Progenitor cell of endocrine pancreas (in vitro differentiated cells): ENCODE results near the gene PRKCE. TPM values are rescaled to one million over a fixed set of nuclear protein-coding genes. Genes with fewer than 3 reads are reported as not detected.

Experiments used
- DNase-seq: peaks from one replicate; pipeline ENCODE4 v3.0.0; 2021; ENCODE audit warnings: low spot score; ENCODE audit not compliant: unreplicated experiment
- H3K27ac Mint-ChIP-seq: 2 replicates; pipeline ENCODE4 v1.8.0; 2021; ENCODE audit warnings: mild to moderate bottlenecking, moderate library complexity, mixed read lengths
- H3K27me3 Mint-ChIP-seq: 2 replicates; pipeline ENCODE4 v1.8.0; 2021; ENCODE audit warnings: mixed read lengths
- H3K36me3 Mint-ChIP-seq: 2 replicates; pipeline ENCODE4 v1.8.0; 2022; ENCODE audit warnings: mixed read lengths; ENCODE audit not compliant: insufficient read depth
- H3K4me1 Mint-ChIP-seq: 2 replicates; pipeline ENCODE4 v1.8.0; 2021; ENCODE audit warnings: low read depth, mixed read lengths
- H3K4me3 Mint-ChIP-seq: 2 replicates; pipeline ENCODE4 v1.8.0; 2021; ENCODE audit warnings: low read depth, mild to moderate bottlenecking, moderate library complexity, mixed read lengths
- H3K9me3 Mint-ChIP-seq: 2 replicates; pipeline ENCODE4 v1.8.0; 2021; ENCODE audit warnings: low read depth, mixed read lengths
- total RNA-seq: library from RNA; stranded (reverse); gene quantifications from 2 replicates; pipeline ENCODE4 v1.2.1, GENCODE V29; 2021
- TF ChIP-seq, protein P1 (sequence below): fragments of 200-600 bp; sonication (generic); IDR thresholded peaks from one replicate; pipeline ENCODE4 v1.5.0; 2021; ENCODE audit warnings: antibody characterized with exemption, mild to moderate bottlenecking; ENCODE audit not compliant: unreplicated experiment

Gene PRKCE
- total RNA-seq, 1 donor from 2014 or later = 4.2 TPM

DNA sequence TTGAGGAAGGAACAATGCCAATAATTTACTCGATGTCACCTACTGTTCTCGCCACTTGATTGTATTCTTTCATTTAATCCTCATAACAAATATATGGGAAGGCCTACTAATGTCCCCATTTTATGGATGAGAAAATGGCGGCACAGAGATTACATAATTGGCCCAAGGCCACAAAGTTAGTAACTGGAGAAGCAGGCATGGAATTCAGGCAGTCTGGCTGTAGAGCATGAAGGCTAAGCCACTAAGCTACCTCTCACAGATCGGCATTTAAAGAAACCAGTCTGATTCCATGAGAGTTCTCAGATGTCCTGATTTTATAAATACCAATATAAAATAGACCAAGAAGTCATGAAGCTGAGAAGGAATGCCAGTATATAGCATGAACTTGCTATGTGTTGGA lies 523.9 kb downstream of the PRKCE start:
- Mint-ChIP-seq H3K36me3 (no peaks in the 10 kb centered on the region), H3K9me3 (no peaks in the 10 kb centered on the region), H3K27me3 (peaks cover 14% of the 10 kb centered on the region), H3K4me3 (no peak overlapping the region), H3K27ac (no peak overlapping the region), H3K4me1 (peaks cover 4% of the 10 kb centered on the region)
- DNase-seq = no peak
- TF ChIP-seq, protein P1, sequence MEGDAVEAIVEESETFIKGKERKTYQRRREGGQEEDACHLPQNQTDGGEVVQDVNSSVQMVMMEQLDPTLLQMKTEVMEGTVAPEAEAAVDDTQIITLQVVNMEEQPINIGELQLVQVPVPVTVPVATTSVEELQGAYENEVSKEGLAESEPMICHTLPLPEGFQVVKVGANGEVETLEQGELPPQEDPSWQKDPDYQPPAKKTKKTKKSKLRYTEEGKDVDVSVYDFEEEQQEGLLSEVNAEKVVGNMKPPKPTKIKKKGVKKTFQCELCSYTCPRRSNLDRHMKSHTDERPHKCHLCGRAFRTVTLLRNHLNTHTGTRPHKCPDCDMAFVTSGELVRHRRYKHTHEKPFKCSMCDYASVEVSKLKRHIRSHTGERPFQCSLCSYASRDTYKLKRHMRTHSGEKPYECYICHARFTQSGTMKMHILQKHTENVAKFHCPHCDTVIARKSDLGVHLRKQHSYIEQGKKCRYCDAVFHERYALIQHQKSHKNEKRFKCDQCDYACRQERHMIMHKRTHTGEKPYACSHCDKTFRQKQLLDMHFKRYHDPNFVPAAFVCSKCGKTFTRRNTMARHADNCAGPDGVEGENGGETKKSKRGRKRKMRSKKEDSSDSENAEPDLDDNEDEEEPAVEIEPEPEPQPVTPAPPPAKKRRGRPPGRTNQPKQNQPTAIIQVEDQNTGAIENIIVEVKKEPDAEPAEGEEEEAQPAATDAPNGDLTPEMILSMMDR = no peak

DNA sequence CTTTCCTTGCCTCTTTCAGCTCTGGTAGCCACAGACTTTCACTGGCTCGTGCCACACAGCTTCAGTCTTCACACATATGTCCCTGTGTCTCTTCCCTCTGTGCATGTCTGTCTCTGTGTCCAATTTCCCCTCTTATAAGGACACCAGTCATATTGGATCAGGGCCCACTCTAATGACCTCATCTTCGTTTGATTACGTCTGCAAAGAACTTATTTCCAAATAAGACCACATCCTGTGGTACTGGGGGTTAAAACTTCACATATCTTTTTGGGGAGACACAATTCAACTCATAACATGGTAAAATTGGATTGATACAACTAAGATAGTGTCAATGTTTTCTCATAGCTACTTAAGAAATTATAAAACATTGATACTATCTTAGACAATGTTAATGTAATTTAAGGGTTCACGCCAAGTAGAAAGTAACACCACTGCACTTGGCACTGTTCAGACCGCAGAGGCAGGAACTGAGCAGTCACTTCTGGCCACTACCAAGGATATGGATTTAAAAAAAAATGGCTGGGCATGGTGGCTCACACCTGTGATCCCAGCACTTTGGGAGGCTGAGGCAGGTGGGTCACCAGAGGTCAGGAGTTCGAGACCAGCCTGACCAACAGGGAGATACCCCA lies 526.1 kb downstream of the PRKCE start:
- Mint-ChIP-seq H3K27me3 (peaks cover 10% of the 10 kb centered on the region), H3K27ac (no peak overlapping the region), H3K4me1 (peaks cover 4% of the 10 kb centered on the region), H3K9me3 (no peaks in the 10 kb centered on the region), H3K36me3 (no peaks in the 10 kb centered on the region), H3K4me3 (no peak overlapping the region)
- TF ChIP-seq, protein P1 = no peak
- no peak for DNase-seq

DNA sequence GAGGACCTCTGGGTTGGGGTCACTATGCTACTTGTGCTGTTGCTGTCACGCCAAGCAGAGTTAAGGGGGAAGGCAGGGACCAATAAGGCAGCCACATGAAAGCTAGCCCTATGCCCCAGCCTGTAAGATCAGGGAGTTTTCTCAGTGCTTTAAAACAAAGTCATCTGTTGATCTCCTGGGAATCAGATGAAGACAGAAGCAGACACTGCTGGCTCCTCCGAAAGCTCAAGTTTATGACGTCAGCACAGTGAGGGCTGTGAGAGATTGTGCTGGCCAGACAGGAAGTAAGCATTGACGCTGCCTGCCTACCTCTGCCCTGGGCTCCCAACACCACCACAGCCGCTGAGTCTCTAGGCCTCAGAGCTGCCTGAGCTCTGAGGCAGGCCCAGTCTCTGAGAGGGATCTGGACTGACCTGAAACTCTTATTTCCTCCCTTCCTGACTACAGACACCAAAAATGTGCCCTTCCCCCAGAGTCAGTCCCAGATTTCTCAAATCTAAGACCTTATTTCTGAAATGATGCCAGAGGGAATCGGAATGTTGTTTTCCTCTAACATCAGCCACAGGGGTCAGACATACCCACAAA lies 527.7 kb downstream of the PRKCE start:
- peaks cover 1% of the 10 kb centered on the region for H3K4me1 Mint-ChIP-seq
- no peaks in the 10 kb centered on the region for H3K9me3 Mint-ChIP-seq
- H3K36me3 Mint-ChIP-seq = no peaks in the 10 kb centered on the region
- peaks cover 11% of the 10 kb centered on the region for H3K27me3 Mint-ChIP-seq
- peak overlapping the region; percentile 57 for H3K27ac Mint-ChIP-seq
- TF ChIP-seq, protein P1 = no peak
- DNase-seq = no peak
- H3K4me3 Mint-ChIP-seq = no peak overlapping the region

DNA sequence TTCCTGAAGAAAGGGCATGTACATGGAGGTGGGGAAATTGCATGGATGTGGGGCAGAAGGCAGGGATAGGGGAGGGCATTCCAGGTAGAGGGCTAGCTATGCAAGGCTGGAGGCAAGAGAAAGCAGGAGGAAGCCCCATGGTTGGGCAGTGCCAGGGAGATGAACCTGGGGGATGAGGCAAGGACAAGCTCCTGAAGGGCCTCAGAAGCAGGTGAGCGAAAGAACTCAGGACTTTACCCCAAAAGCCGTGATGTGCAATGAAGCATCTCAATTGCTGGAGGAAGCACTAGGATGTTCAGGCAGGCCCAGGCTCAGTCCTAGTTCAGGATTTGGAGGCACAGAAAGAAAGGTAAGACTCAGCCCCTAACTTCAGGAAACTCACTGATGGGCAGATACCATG lies 528.7 kb downstream of the PRKCE start:
- no peak for DNase-seq
- TF ChIP-seq, protein P1 = no peak
- Mint-ChIP-seq H3K4me3 (no peak overlapping the region), H3K36me3 (no peaks in the 10 kb centered on the region), H3K27me3 (peaks cover 11% of the 10 kb centered on the region), H3K27ac (no peak overlapping the region), H3K9me3 (no peaks in the 10 kb centered on the region), H3K4me1 (peaks cover 1% of the 10 kb centered on the region)

DNA sequence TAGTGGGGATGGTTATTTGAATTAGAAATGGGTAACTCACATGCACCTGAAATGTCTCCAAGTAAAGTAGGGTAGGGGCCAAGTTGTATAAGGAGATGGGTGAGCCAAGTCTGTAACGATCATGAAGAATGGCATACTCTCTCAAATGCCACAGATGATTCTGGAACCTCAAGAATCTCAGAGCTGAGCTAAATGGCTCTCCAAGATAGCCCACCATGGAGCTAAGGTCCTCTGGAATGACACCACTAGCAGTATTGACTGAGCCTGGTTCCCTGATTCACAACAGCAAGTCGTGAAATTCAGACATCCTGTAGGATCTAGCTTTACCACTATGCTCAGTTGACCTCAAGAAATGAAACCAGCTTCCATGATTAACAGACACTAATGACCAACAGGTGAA lies 529.8 kb downstream of the PRKCE start:
- peaks cover 1% of the 10 kb centered on the region for H3K4me1 Mint-ChIP-seq
- peaks cover 11% of the 10 kb centered on the region for H3K27me3 Mint-ChIP-seq
- H3K9me3 Mint-ChIP-seq = no peaks in the 10 kb centered on the region
- TF ChIP-seq, protein P1 = no peak
- H3K36me3 Mint-ChIP-seq = no peaks in the 10 kb centered on the region
- no peak overlapping the region for H3K27ac Mint-ChIP-seq
- H3K4me3 Mint-ChIP-seq = no peak overlapping the region
- no peak for DNase-seq
